ENCODE results near the gene NAALADL2.

The NAALADL2 gene

DNA sequence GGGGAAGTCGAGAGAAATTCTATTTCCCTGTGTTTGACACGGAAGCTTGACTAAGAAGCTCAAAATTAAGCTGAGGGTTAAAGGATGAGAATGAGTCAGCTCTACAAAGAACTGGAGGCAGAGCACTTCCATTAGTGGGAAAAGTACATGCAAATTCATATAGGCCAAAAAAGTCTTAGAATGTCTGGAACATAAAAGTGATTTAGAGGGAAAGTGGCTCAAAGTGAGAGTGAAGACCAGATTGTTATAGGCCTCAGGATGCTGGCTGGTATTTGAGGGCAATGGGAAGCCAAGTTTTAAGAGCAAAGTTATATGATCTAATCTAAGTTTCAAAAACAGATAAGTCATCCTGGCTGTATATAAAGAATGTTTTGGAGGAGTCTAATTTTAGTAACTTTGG lies 857.3 kb downstream of the NAALADL2 start:
- no peak for DNase-seq
- TF ChIP-seq GATA1 (IDR thresholded peaks at IDR 0.05; ENCODE audit: low read depth, low read length) (no peak), POLR2A (IDR thresholded peaks at IDR 0.05; ENCODE audit: low read length) (no peak)

DNA sequence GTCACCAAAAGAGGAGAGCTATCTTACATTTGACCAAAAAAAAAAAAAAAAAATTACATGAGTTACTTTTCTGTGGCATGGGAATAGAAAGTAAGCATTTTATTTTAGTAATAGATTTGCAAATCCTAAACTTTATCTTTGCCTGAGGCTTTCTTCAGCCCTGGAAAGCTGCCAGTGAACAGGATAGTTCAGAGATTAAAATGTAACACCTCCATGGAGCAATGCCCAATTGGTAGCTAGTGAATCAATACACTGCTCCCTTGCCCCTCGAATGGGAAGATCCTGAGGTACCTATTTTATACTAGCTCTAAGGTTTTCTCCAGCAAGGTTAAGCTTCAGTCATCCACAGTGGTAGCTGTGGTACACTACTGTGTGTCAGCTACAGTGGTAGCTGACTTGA lies 867.1 kb downstream of the NAALADL2 start:
- DNase-seq, result no peak
- TF ChIP-seq GATA1 (IDR thresholded peaks at IDR 0.05; ENCODE audit: low read depth, low read length), result no peak
- TF ChIP-seq POLR2A (IDR thresholded peaks at IDR 0.05; ENCODE audit: low read length), result no peak

GRCh38 chr3:175728566-175728965 lies 869.4 kb downstream of the NAALADL2 start:
- TF ChIP-seq POLR2A (IDR thresholded peaks at IDR 0.05; ENCODE audit: low read length), result no peak
- TF ChIP-seq GATA1 (IDR thresholded peaks at IDR 0.05; ENCODE audit: low read depth, low read length), result no peak

GRCh38 chr3:175729466-175729865 lies 870.3 kb downstream of the NAALADL2 start:
- DNase-seq, result no peak
- TF ChIP-seq POLR2A (IDR thresholded peaks at IDR 0.05; ENCODE audit: low read length) (no peak), GATA1 (IDR thresholded peaks at IDR 0.05; ENCODE audit: low read depth, low read length) (no peak)

More at GRCh38 chr3:175728566-175728965, 869.4 kb downstream of the NAALADL2 start:
- DNase-seq, result no peak

GRCh38 chr3:175731543-175731942 lies 872.4 kb downstream of the NAALADL2 start:
- no peak for DNase-seq
- TF ChIP-seq GATA1 (IDR thresholded peaks at IDR 0.05; ENCODE audit: low read depth, low read length) (no peak), POLR2A (IDR thresholded peaks at IDR 0.05; ENCODE audit: low read length) (no peak)

- no peak for TF ChIP-seq POLR2A (IDR thresholded peaks at IDR 0.05; ENCODE audit: low read length)
- TF ChIP-seq GATA1 (IDR thresholded peaks at IDR 0.05; ENCODE audit: low read depth, low read length), result no peak
- no peak for DNase-seq
Measured at GRCh38 chr3:175732017-175732416, 872.9 kb downstream of the NAALADL2 start.

DNA sequence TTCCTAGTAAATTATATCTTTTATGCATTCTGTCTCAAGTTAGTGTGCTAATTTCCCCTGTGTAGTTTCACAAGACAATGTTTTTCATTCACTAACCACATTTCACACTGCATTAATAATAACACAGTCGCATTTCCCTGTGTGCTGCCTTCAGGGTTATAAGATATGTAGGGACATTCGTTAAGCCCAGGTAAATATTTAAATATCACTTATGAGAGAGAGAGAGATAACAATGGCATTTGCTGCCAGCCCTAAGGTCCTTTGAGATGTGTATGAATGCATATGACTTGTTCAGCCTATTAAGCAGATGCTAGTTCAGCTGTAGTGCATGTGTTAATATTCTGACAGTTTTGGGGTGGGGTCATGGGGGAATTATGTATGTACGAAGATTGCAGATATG lies 876.7 kb downstream of the NAALADL2 start:
- DNase-seq, result no peak
- no peak for TF ChIP-seq POLR2A (IDR thresholded peaks at IDR 0.05; ENCODE audit: low read length)
- no peak for TF ChIP-seq GATA1 (IDR thresholded peaks at IDR 0.05; ENCODE audit: low read depth, low read length)

DNA sequence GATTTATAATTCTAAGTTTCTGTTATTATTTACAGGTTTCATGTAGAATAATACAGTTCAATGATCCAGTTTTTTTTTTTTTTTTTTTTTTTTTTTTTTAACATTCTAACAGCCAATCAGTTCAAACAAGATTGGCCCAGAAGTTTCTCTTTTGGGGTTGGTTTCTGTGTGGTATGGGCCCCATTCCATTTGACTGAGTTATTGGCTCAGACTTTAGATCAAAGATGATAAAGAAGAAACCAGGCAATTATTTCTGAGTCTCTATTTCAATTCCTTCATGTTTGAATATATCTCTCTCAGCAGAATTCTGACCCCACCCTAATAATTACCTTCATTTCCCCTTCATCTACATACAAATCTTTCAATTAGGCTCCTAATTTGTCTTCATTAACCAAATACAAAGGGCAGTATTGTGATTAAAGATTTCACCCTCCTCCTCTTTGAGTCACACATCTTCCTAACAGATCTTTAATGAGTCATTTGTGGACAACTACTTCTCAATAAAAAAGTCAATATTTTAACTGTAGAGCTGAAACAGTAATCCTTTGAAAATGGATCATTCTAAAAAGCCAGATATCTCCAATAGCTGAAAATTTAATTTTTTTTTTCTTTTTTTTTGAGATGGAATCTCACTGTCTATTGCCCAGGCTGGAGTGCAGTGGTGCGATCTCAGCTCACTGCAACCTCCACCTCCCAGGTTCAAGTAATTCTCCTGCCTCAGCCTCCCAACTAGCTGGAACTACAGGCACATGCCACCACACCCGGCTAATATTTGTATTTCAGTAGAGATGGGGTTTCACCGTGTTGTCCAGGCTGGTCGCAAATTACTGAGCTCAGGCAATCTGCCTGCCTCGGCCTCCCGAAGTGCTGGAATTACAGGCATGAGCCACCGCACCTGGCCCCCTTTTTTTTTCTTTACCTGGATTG lies 878.8 kb downstream of the NAALADL2 start:
- TF ChIP-seq GATA1 (IDR thresholded peaks at IDR 0.05; ENCODE audit: low read depth, low read length), result no peak
- TF ChIP-seq POLR2A (IDR thresholded peaks at IDR 0.05; ENCODE audit: low read length), result no peak
- DNase-seq, result no peak

GRCh38 chr3:175741951-175742350 lies 882.8 kb downstream of the NAALADL2 start:
- no peak for TF ChIP-seq GATA1 (IDR thresholded peaks at IDR 0.05; ENCODE audit: low read depth, low read length)
- TF ChIP-seq POLR2A (IDR thresholded peaks at IDR 0.05; ENCODE audit: low read length), result no peak
- DNase-seq, result no peak

DNA sequence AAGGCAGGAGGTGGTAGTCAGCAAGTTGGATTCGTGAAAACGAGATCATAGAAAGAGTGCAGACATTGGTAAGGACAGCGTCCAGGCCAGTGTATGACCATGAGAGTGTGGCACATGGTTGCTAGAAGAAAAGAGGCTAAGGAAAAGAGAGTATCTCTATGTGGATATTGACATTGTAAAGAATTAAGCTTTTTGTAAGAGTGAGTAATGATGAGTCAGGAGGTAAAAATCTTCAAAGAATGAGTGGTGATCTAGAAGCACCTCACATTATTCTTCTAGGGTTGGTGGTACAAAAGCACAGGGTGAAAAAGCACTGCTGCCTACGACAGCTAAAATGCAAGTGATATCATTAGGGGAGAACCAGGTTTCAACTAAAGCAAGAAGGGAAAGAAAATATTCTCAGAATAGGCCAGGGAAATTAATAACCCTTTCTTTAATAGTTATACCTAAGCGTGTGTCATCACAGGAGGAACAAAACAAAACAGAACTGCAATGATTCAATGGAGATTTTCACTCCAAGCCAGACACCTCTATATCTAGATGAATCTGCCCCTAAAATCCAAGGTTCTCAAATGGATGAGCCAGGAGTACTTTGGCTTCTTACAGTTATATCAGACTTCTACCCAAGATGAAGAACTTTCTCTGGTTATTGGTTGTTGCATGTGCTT lies 884.7 kb downstream of the NAALADL2 start:
- TF ChIP-seq POLR2A (IDR thresholded peaks at IDR 0.05; ENCODE audit: low read length), result no peak
- no peak for TF ChIP-seq GATA1 (IDR thresholded peaks at IDR 0.05; ENCODE audit: low read depth, low read length)
- no peak for DNase-seq

GRCh38 chr3:175746308-175746707 lies 887.2 kb downstream of the NAALADL2 start:
- no peak for DNase-seq
- TF ChIP-seq GATA1 (IDR thresholded peaks at IDR 0.05; ENCODE audit: low read depth, low read length), result no peak
- TF ChIP-seq POLR2A (IDR thresholded peaks at IDR 0.05; ENCODE audit: low read length), result no peak

- no peak for DNase-seq
- TF ChIP-seq POLR2A (IDR thresholded peaks at IDR 0.05; ENCODE audit: low read length), result no peak
- TF ChIP-seq GATA1 (IDR thresholded peaks at IDR 0.05; ENCODE audit: low read depth, low read length), result no peak
Measured at GRCh38 chr3:175748087-175748730, 889.1 kb downstream of the NAALADL2 start.

DNA sequence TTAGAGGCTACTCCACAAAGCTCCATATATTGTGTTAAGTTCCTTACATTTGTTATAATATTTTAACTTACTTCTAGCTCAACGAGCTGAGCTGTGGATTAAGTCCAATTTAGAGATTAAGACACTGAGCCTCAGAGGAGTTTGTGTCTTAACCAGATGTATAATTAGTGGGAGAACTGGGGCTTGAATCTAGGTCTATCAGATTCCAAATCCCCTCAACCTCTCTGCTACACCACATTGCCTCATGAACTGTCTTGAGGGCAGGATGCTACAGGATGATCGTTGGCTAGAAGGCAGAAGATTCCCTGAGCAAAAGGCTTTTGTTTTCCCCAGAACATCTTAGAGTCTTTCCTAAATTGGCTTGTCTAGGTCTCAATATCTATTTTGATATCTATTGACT lies 890.8 kb downstream of the NAALADL2 start:
- no peak for DNase-seq
- TF ChIP-seq POLR2A (IDR thresholded peaks at IDR 0.05; ENCODE audit: low read length), result no peak
- no peak for TF ChIP-seq GATA1 (IDR thresholded peaks at IDR 0.05; ENCODE audit: low read depth, low read length)

DNA sequence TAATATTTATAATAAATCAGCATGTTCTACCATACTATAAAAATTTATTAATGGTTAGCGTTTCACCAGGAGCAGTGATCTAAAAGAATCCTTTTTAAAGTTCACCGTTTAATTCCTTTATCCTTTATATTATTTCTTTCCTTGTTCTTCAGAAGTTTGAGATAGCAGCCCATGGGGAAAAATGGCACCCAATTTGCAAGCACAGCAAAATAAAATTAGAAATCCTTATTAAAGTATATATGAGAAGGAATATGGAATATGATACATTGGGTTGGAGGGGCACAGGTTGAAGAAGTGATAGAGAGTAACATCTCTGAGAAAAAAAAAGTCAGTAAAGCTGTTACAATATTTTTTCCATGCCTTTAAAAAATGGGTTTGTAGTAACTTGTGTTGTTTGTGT lies 892.0 kb downstream of the NAALADL2 start:
- TF ChIP-seq POLR2A (IDR thresholded peaks at IDR 0.05; ENCODE audit: low read length), result no peak
- no peak for TF ChIP-seq GATA1 (IDR thresholded peaks at IDR 0.05; ENCODE audit: low read depth, low read length)
- DNase-seq, result no peak

All from erythroblast (primary cell).